GM19043 (cell line): ENCODE data around the gene MYL12B.
"Not testable (repeated sequence)": the region's sequence is repeated elsewhere in the genome, so short reads cannot be mapped to it uniquely, and the experiment has no call there.

Source experiments
- ATAC-seq: cut with Tn5 transposase; IDR thresholded peaks from one replicate; pipeline ENCODE4 v1.9.1; 2021; ENCODE audit warnings: low read depth; ENCODE audit not compliant: unreplicated experiment

Gene MYL12B

DNA sequence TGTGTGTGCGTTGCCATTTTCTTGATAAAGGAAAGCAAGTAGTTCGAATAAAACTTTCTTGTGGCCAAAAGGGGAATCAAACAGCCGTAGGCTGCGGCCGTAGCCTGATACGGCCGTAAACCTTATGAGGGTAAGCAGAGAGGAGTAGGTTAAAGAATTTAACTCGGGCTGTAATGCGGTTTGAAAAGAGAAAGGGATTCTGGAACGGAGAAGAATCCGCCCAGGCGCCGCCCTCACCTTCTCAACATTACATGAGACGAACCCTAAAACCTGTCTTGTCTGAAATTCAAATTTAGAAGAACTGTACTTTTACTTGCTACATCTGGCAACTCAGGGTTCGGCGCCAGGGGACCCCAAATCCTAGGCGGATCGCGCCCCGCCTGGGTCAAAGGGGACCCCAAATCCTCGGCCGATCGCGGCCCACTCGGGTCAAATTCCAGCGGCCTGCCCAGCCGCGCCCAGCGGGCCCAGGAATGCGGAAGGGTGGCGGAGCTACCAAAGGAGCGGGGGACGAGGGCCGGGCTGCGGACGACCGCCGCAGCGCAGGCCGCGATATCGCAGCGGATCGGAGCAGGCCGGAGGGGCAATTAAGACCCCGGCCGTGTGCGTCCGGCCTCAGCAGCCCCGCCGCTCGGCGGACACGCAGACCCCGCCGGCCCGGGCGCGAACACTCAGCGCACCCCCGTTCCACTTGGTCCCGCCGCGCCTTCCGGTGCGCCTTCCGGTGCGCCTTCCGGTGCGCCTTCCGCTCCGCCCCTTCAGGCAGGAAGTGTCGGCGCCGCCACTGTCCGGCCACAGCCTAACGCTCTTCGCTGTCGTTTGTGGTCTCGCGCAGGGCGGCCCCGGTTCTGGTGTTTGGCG is at the start of gene MYL12B:
Gene MYL12B (plus strand): TSS at position 761 of the 861 bp plus-strand sequence. CDS start 10,766 bp downstream, outside the sequence.
- peak; percentile 85 for ATAC-seq

DNA sequence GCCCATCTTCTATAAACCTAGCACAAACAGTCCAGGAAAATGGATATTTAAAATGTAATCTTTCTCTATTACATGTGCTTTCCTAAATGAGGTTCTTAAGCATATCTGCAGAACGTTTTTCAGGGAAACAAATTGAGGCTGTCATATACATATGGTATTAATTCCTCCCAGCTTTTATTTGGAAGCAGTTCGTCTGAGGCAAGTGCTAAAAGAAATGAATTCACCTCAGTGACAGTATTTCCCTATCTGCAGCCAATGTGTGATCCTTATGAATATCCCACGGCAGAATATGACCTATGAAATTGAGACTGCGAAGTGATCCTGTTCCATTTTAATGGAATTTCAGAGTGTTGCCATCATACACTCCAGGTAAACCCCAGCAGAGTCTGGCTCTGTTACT is 49.3 kb upstream of the MYL12B start:
- ATAC-seq = no peak

- no peak for ATAC-seq
Measured at GRCh38 chr18:3213300-3214059, 48.5 kb upstream of the MYL12B start.

GRCh38 chr18:3214855-3215637 is 46.9 kb upstream of the MYL12B start:
- ATAC-seq = no peak

DNA sequence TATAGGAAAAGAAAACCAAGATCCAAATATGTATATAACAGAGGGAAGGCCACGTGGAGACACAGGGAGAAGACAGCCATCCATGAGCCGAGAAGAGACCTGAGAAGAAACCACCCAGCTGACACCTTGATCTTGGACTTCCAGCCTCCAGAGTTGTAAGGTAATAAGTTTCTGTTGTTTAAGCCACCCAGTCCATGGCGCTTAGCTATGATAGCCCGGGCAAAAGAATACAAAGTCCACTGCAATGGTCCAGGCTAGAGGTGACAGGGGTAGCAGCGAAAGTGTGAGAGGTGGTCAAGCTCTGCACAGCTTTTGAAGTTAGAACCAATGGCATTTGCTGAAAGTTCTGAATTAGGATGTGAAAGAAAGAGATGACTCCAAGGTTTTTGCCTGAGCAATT is 44.9 kb upstream of the MYL12B start:
- no peak for ATAC-seq

DNA sequence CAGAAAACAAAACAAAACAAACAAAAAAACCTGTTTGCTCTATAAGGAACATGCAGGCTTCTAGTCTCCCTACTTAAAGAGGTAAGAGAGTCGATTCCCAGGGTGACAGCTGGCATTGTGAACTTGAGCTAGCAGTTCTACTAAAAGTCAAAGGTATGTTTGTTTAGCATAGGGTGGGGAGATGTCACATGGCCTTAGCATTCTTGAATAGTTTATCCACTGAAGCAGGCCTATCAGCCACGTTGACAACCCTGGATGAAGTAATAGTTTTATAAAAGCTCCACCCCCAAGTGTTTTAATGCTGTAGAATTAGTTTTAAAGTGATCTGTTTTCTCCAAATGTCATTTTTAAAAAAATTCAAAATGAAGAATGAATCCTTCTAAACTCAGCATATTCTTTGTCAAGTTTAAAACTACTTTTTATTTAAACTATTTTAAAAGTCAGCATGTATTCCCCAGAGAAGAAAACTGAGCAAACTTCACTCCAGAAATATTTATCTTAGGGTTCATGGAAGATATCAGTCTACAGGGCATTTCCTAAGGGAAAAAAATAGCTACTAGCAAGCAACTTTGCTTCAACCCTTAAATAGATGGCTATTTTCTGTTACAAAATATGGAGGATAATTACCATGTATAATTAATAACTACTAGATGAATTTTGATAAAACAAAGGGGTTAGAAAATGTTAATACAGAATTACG is 43.8 kb upstream of the MYL12B start:
- ATAC-seq = no peak

DNA sequence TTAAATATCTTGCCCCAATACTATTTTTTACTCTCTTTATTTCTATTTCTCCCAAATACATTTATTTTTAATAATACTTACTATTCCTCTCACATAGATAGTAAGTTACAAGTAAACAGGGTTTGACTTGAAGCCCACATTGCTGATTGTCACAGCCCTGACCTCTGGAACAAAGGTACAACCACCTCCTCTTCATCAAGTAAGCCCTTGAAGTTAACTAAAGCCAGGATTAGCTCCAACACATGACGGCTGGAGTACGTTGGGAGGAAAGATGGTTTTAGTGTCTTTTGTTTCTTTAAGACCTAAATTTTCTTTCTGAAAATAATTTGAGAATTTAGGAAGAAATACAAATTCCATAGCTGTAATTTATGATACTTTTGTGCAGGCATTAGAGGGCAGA is 43.1 kb upstream of the MYL12B start:
- ATAC-seq = no peak

GRCh38 chr18:3219241-3219630 is 42.7 kb upstream of the MYL12B start:
- ATAC-seq = no peak

DNA sequence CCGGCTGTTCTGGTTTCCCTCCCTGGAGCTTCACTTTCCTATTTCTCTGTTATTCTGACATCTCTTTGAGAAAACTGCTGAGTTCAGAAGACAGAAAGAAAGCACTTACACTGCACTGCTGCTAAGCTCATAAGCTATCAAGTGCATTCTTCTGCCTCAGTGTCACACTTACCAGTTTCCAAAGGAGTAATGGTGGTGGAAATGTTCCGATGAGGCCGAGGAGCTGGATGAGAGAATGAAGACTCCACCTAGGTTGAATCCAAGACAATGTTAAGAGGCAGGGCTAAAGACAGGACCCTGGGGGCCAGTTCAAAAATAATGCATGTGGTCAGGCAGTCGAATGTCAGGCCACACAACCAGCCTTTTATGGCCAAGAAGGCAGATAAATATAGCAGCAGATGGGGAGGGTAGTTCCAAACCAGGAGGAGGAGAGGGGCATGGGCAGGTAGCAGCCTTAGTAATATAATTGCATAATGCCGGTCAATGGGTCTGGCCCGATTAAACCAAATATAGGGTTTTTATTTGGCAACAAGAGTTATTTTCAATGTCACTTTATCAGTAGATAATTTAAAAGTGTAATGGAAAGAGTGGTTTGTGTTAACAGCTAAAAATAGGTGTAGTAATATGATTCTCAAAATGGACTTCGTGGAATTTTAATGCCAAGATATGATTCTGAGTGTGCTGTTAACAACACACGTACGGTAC is 42.1 kb upstream of the MYL12B start, which contains the start of gene MYOM1:
Gene MYOM1 (minus strand): TSS at position 338 of the 705 bp plus-strand sequence. CDS start 4,745 bp downstream, outside the sequence.
- no peak for ATAC-seq

GRCh38 chr18:3220868-3221267 is 41.1 kb upstream of the MYL12B start:
- not testable (repeated sequence) for ATAC-seq

DNA sequence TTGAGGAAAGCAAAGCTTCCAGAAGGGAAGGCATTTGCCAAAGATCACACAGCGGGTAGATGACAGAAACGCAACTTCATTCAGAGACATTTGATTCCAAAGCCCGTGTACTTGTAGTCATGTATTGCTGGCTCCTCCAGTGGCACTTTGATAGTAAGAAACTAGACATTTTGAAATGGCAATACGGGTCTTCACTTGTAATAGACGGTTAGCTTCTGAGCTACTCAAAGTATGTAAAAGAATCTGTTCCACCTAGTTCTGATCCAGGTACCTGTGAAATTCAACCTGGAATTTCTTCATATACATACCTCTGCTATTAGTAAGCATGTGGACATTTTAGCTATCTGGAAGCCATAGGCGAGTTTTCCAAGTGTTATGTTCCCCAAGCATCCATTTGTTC is 40.4 kb upstream of the MYL12B start:
- ATAC-seq = no peak

DNA sequence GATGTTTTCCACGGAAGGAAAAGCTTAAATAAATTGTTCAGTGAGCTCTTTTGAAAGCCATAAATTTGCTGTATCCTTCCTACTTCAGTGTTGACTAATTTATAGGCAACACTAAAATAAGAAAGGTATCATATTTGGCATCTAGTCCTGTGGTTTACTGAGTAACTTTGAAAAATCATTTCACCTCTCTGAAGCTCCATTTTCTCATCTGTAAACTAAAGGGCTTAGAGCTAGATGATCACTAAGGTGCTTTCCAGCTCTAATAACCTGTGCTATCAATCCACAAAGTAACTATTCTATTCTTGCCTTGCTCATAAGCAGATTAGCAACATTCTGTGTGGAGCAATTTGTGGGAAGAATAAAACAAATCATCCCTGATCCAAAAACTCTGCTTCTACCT is 38.6 kb upstream of the MYL12B start:
- no peak for ATAC-seq

DNA sequence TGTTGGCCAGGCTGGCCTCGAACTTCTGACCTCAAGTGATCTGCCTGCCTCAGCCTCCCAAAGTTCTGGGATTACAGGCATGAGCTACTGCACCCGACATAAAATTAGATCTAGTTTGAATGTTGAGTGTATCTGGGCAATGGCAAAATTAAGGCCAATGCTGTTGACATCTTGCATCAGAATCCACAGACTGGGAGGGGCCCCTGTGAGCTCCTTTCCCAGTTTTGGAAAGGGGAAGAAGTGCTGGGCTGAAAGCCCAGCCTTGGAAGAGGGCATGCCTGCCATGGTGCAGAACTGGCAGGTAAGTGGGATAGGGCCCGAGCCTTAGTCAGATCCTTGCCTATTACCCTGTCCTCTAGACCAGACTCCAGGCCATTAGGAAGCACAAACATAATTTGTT is 37.7 kb upstream of the MYL12B start:
- no peak for ATAC-seq

GRCh38 chr18:3225588-3225987 is 36.3 kb upstream of the MYL12B start:
- ATAC-seq = no peak

- ATAC-seq = no peak
Measured at GRCh38 chr18:3226048-3226447, 35.9 kb upstream of the MYL12B start.

DNA sequence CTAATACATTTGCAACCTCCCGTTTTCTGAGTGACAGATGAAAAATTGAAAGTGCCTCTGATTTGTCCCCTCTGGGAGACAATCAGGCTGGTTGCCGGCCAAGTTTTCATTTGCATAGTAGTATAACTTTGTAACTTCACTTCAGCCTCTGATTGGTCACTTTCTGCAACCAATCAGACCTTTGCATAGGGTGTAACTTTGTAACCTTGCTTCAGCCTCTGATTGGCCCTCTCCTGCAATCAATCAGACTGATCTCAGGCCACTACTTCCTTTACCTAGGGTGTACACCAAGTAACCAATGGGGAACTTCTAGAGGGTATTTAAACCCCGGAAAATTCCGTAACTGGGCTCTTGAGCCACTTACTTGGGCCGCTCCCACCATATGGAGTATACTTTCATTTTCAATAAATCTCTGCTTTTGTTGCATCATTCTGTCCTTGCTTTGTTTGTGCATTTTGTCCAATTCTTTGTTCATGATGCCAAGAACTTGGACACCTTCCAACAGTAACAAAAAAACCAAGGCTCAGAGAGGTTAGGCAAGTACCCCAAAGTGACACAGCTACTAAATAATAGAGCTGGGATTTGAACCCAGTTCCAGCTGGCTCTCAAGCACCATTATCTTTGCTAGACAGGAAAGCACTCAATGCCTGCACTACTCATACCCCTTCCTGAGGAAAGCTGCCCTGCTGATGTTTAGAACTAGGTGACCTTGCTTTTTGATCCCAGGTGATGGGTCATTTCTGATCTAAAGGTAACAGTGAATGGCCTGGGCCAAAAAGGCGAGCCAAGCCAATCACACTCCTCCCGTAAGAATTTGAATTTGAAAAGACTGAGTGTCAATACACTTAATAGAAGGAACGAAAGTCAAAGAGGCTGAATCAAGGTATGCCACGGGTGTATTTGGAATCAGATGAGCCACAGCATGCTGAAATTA is 31.3 kb upstream of the MYL12B start:
- no peak for ATAC-seq

DNA sequence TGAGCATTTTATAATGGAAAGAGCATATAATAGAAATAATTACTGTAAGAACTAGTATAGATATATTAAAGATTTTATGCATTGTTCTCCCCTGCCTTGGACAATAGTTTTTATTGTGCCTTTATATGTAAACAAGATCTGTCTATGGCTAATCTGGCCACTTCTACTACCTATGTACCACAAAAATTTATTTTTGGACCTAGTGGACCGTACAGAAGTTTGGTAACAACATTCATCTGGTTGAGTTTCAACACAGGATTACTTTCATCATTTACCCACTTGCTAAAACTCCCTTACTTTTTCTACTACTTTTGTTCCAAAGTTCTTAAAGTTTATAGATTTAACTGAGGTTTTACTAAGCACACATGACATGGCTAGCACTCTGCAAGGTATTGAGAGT is 28.9 kb upstream of the MYL12B start:
- ATAC-seq = no peak

DNA sequence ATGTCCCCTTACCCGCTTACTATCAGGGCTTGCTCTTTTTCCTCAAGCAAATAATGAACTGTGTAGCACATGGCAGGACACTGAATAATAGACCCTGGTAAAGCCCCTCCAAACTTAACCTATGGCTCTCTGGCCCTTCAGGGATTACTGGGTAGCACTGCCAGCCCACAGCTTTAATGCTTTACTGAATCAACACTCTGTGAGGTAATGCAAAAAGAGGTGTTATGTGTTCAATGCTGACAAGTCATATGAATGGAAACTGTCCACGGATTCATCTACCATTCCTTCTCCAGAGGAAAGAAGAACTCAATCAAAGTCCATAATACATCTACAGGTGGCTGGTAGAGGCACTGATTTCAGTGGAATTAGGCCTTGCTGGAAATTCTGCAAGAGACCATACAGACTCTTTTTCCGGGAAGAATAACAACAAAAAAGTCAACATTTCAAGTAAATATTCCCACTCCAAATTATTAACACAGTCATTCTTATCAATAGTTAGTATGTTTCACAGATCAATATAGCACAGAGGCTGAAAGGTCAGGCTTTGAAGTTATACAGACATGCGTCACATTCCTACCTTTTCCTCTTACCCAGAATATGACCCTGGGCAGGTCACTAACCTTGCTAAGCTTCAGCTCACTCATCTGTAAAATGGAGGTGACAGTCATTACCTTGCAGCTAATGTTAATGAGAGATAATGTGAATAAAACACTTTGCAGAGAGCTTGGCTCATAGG is 28.3 kb upstream of the MYL12B start:
- ATAC-seq = no peak
